MG63 (cell line): ENCODE measurements around the gene TNFAIP8L2. TPM values are rescaled to one million over a fixed set of nuclear protein-coding genes. Genes with fewer than 3 reads are reported as not detected.
A peak's percentile ranks its signal among the peaks of the same experiment; 100 is the strongest.
"Not testable (repeated sequence)": the region's sequence is repeated elsewhere in the genome, so short reads cannot be mapped to it uniquely, and the experiment has no call there.

Experiments used
- DNase-seq: peaks from one replicate; pipeline ENCODE4 v3.0.0-alpha.2; 2020
- H3K27me3 ChIP-seq: fragments of 250-450 bp; sonication (Bioruptor Pico); 2 replicates; pipeline ENCODE4 v1.5.1; 2020; ENCODE audit warnings: mild to moderate bottlenecking, moderate library complexity
- H3K36me3 ChIP-seq: fragments of 250-450 bp; sonication (Bioruptor Pico); 2 replicates; pipeline ENCODE4 v1.5.1; 2020; ENCODE audit warnings: mild to moderate bottlenecking, moderate library complexity
- H3K4me3 ChIP-seq: fragments of 250-450 bp; sonication (Bioruptor Pico); 2 replicates; pipeline ENCODE4 v1.5.1; 2020; ENCODE audit warnings: mild to moderate bottlenecking, moderate library complexity
- H3K9me3 ChIP-seq: fragments of 250-450 bp; sonication (Bioruptor Pico); 2 replicates; pipeline ENCODE4 v1.5.1; 2020; ENCODE audit warnings: mild to moderate bottlenecking, moderate library complexity
- total RNA-seq: library from RNA; depleted of rRNA; stranded (reverse); fragments of >200 nt; shearing (Covaris generic); gene quantifications from 2 replicates; pipeline ENCODE4 v1.2.3, GENCODE V29; 2014; ENCODE audit warnings: low replicate concordance

The TNFAIP8L2 gene
- total RNA-seq, 1 experiment from 2014 or later, result not detected

GRCh38 chr1:151166505-151166956, 10.1 kb downstream of the TNFAIP8L2 start:
- Histone ChIP-seq H3K9me3 (no peaks in the 10 kb centered on the region), H3K36me3 (peaks cover 43% of the 10 kb centered on the region), H3K27me3 (no peaks in the 10 kb centered on the region), H3K4me3 (peak overlapping the region; percentile 96)
- peak; percentile 26 for DNase-seq

GRCh38 chr1:151167116-151167515, 10.7 kb downstream of the TNFAIP8L2 start:
- no peaks in the 10 kb centered on the region for H3K27me3 ChIP-seq
- no peak for DNase-seq
- peak overlapping the region; percentile 96 for H3K4me3 ChIP-seq
- no peaks in the 10 kb centered on the region for H3K9me3 ChIP-seq
- H3K36me3 ChIP-seq, result peaks cover 37% of the 10 kb centered on the region

GRCh38 chr1:151171190-151171589, 14.7 kb downstream of the TNFAIP8L2 start:
- Histone ChIP-seq H3K27me3 (no peaks in the 10 kb centered on the region), H3K4me3 (no peak overlapping the region), H3K9me3 (no peaks in the 10 kb centered on the region), H3K36me3 (peaks cover 30% of the 10 kb centered on the region)
- DNase-seq, result no peak

GRCh38 chr1:151175041-151175741, 18.7 kb downstream of the TNFAIP8L2 start:
- Histone ChIP-seq H3K4me3 (no peak overlapping the region), H3K27me3 (no peaks in the 10 kb centered on the region), H3K36me3 (peaks cover 25% of the 10 kb centered on the region), H3K9me3 (no peaks in the 10 kb centered on the region)
- DNase-seq, result no peak

- Histone ChIP-seq H3K27me3 (no peaks in the 10 kb centered on the region), H3K9me3 (no peaks in the 10 kb centered on the region), H3K36me3 (peaks cover 26% of the 10 kb centered on the region), H3K4me3 (no peak within 1 kb of the TSS)
- DNase-seq, result no peak
Measured at GRCh38 chr1:151175863-151176262, 19.4 kb downstream of the TNFAIP8L2 start, which contains the start of gene TMOD4. TSS of gene TMOD4 (minus strand) at chr1:151175981. CDS start at chr1:151174875, 1,106 bp downstream.

- DNase-seq, result no peak
- no peaks in the 10 kb centered on the region for H3K27me3 ChIP-seq
- H3K9me3 ChIP-seq, result no peaks in the 10 kb centered on the region
- peaks cover 32% of the 10 kb centered on the region for H3K36me3 ChIP-seq
- no peak overlapping the region for H3K4me3 ChIP-seq
Measured at GRCh38 chr1:151176514-151177045, 20.1 kb downstream of the TNFAIP8L2 start.

- DNase-seq, result no peak
- H3K27me3 ChIP-seq, result no peaks in the 10 kb centered on the region
- H3K36me3 ChIP-seq, result peaks cover 55% of the 10 kb centered on the region
- H3K4me3 ChIP-seq, result no peak overlapping the region
- H3K9me3 ChIP-seq, result no peaks in the 10 kb centered on the region
Measured at GRCh38 chr1:151184211-151184610, 27.8 kb downstream of the TNFAIP8L2 start.

GRCh38 chr1:151187205-151187604, 30.8 kb downstream of the TNFAIP8L2 start:
- Histone ChIP-seq H3K27me3 (no peaks in the 10 kb centered on the region), H3K9me3 (no peaks in the 10 kb centered on the region), H3K36me3 (peaks cover 39% of the 10 kb centered on the region), H3K4me3 (no peak overlapping the region)
- no peak for DNase-seq

- H3K27me3 ChIP-seq, DNase-seq, H3K9me3 ChIP-seq: not testable (repeated sequence)
- Histone ChIP-seq H3K36me3 (peaks cover 28% of the 10 kb centered on the region), H3K4me3 (peak overlapping the region; percentile 100)
Measured at GRCh38 chr1:151188667-151189066, 32.2 kb downstream of the TNFAIP8L2 start.

GRCh38 chr1:151189637-151190445, 33.4 kb downstream of the TNFAIP8L2 start, which contains the start of gene VPS72:
TSS of gene VPS72 (minus strand) at chr1:151190197. CDS start at chr1:151190121, 76 bp downstream.
- Histone ChIP-seq H3K27me3 (no peaks in the 10 kb centered on the region), H3K36me3 (peaks cover 18% of the 10 kb centered on the region), H3K9me3 (no peaks in the 10 kb centered on the region), H3K4me3 (peak within 1 kb of the TSS; percentile 100)
- peak; percentile 94 for DNase-seq

GRCh38 chr1:151192047-151192446, 35.6 kb downstream of the TNFAIP8L2 start:
- H3K9me3 ChIP-seq, result no peaks in the 10 kb centered on the region
- DNase-seq, result no peak
- peaks cover 4% of the 10 kb centered on the region; the same call in 1 of the 2 replicates for H3K36me3 ChIP-seq
- no peak overlapping the region for H3K4me3 ChIP-seq
- no peaks in the 10 kb centered on the region for H3K27me3 ChIP-seq

- DNase-seq, result no peak
- Histone ChIP-seq H3K27me3 (no peaks in the 10 kb centered on the region), H3K4me3 (no peak overlapping the region), H3K36me3 (peaks cover 4% of the 10 kb centered on the region; the same call in 1 of the 2 replicates), H3K9me3 (no peaks in the 10 kb centered on the region)
Measured at GRCh38 chr1:151193304-151193703, 36.9 kb downstream of the TNFAIP8L2 start.

GRCh38 chr1:151193856-151194255, 37.4 kb downstream of the TNFAIP8L2 start:
- Histone ChIP-seq H3K4me3 (no peak overlapping the region), H3K9me3 (no peaks in the 10 kb centered on the region), H3K27me3 (no peaks in the 10 kb centered on the region), H3K36me3 (peaks cover 7% of the 10 kb centered on the region)
- DNase-seq, result no peak

GRCh38 chr1:151194894-151195594, 38.6 kb downstream of the TNFAIP8L2 start:
- peak; percentile 85 for DNase-seq
- not testable (repeated sequence) for H3K27me3 ChIP-seq, H3K4me3 ChIP-seq, H3K9me3 ChIP-seq
- H3K36me3 ChIP-seq, result peaks cover 11% of the 10 kb centered on the region

GRCh38 chr1:151196292-151196800, 39.9 kb downstream of the TNFAIP8L2 start:
- Histone ChIP-seq H3K4me3 (peak overlapping the region; percentile 30), H3K9me3 (no peaks in the 10 kb centered on the region), H3K27me3 (no peaks in the 10 kb centered on the region), H3K36me3 (peaks cover 18% of the 10 kb centered on the region)
- DNase-seq, result peak; percentile 68

GRCh38 chr1:151197863-151198253, 41.4 kb downstream of the TNFAIP8L2 start:
- peaks cover 33% of the 10 kb centered on the region for H3K36me3 ChIP-seq
- H3K27me3 ChIP-seq, result no peaks in the 10 kb centered on the region
- no peak for DNase-seq
- peak overlapping the region; percentile 98 for H3K4me3 ChIP-seq
- H3K9me3 ChIP-seq, result no peaks in the 10 kb centered on the region
